Liver (tissue), 9 donors: Measurements from ENCODE around the gene WDR76. TPM values are rescaled to one million over a fixed set of nuclear protein-coding genes. Genes with fewer than 3 reads are reported as not detected.
"Not testable (repeated sequence)": the region's sequence is repeated elsewhere in the genome, so short reads cannot be mapped to it uniquely, and the experiment has no call there.

Experiments used
- DNase-seq: peaks from one replicate; pipeline ENCODE4 v3.0.0-alpha.2; 2017; ENCODE audit warnings: low spot score
- H3K27ac ChIP-seq, 2 donors: one replicate each; pipeline ENCODE4 v1.7.0; 2013; ENCODE audit warnings: inconsistent platforms in 2 of 2, low read length in 2 of 2, control low read depth in 1 of 2, low read depth in 1 of 2, mild to moderate bottlenecking in 1 of 2
- H3K27me3 ChIP-seq, 4 donors: one replicate each; pipeline versions ENCODE4 v1.6.1 to v1.7.0; 2013; ENCODE audit warnings: low read length in 3 of 4, inconsistent platforms in 1 of 4, mild to moderate bottlenecking in 1 of 4, moderate library complexity in 1 of 4; ENCODE audit not compliant: control insufficient read depth in 4 of 4, insufficient read depth in 4 of 4
- H3K36me3 ChIP-seq, 4 donors: one replicate each; pipeline versions ENCODE4 v1.6.1 to v1.7.0; 2013; ENCODE audit warnings: low read length in 3 of 4, mild to moderate bottlenecking in 3 of 4, low read depth in 1 of 4, moderate library complexity in 1 of 4; ENCODE audit not compliant: control insufficient read depth in 4 of 4, insufficient read depth in 3 of 4
- H3K4me1 ChIP-seq, 4 donors: one replicate each; pipeline versions ENCODE4 v1.6.1 to v1.7.0; 2013; ENCODE audit warnings: low read length in 3 of 4, mild to moderate bottlenecking in 3 of 4, moderate library complexity in 1 of 4; ENCODE audit not compliant: control insufficient read depth in 4 of 4, insufficient read depth in 4 of 4
- H3K4me3 ChIP-seq, 3 donors: one replicate each; pipeline versions ENCODE4 v1.6.1 to v1.7.0; 2013; ENCODE audit warnings: low read length in 3 of 3, control low read depth in 1 of 3, low read depth in 1 of 3, mild to moderate bottlenecking in 1 of 3
- H3K9ac ChIP-seq, 2 donors: one replicate each; pipeline ENCODE4 v1.7.0; 2013; ENCODE audit warnings: low read length in 2 of 2, mild to moderate bottlenecking in 2 of 2, moderate library complexity in 2 of 2, control low read depth in 1 of 2, low read depth in 1 of 2
- H3K9me3 ChIP-seq, 4 donors: one replicate each; pipeline versions ENCODE4 v1.6.1 to v1.7.0; 2013; ENCODE audit warnings: low read length in 3 of 4; ENCODE audit not compliant: control insufficient read depth in 4 of 4
- EGR1 ChIP-seq, 2 donors: IDR thresholded peaks; 2 replicates each; pipeline ENCODE4 v1.6.1; 2016 to 2018; ENCODE audit warnings: antibody characterized with exemption in 2 of 2, low read depth in 2 of 2
- FOXA1 ChIP-seq: IDR thresholded peaks from 2 replicates; pipeline ENCODE4 v1.6.1; 2016; ENCODE audit warnings: antibody characterized with exemption
- FOXA2 ChIP-seq: IDR thresholded peaks from 2 replicates; pipeline ENCODE4 v1.6.1; 2016; ENCODE audit warnings: antibody characterized with exemption
- GABPA ChIP-seq, 2 donors: IDR thresholded peaks in 1 of 2; conservative IDR thresholded peaks in 1 of 2; 2 replicates each; pipeline ENCODE4 v1.6.1; 2016; ENCODE audit warnings: antibody characterized with exemption in 2 of 2, mild to moderate bottlenecking in 1 of 2, moderate library complexity in 1 of 2
- HNF4A ChIP-seq, 2 donors: conservative IDR thresholded peaks; 2 replicates each; pipeline ENCODE4 v1.6.1; 2016; ENCODE audit warnings: antibody characterized with exemption in 2 of 2, mild to moderate bottlenecking in 2 of 2
- HNF4G ChIP-seq: IDR thresholded peaks from 2 replicates; pipeline ENCODE4 v1.6.1; 2016; ENCODE audit warnings: antibody characterized with exemption
- JUND ChIP-seq, 2 donors: IDR thresholded peaks; 2 replicates each; pipeline ENCODE4 v1.6.1; 2016; ENCODE audit warnings: antibody characterized with exemption in 2 of 2
- NR2F2 ChIP-seq: IDR thresholded peaks from 2 replicates; pipeline ENCODE4 v1.6.1; 2016; ENCODE audit warnings: antibody characterized with exemption
- RAD21 ChIP-seq, 2 donors: IDR thresholded peaks; 2 replicates each; pipeline ENCODE4 v1.6.1; 2016; ENCODE audit warnings: antibody characterized with exemption in 2 of 2, mild to moderate bottlenecking in 2 of 2
- RXRA ChIP-seq, 2 donors: IDR thresholded peaks; 2 replicates each; pipeline ENCODE4 v1.6.1; 2017 to 2018; ENCODE audit warnings: antibody characterized with exemption in 2 of 2, mild to moderate bottlenecking in 1 of 2
- SP1 ChIP-seq: IDR thresholded peaks from 2 replicates; pipeline ENCODE4 v1.6.1; 2018; ENCODE audit warnings: antibody characterized with exemption, mild to moderate bottlenecking
- TAF1 ChIP-seq: conservative IDR thresholded peaks from 2 replicates; pipeline ENCODE4 v1.6.1; 2016; ENCODE audit warnings: antibody characterized with exemption, mild to moderate bottlenecking
- YY1 ChIP-seq: IDR thresholded peaks from 2 replicates; pipeline ENCODE4 v1.6.1; 2016; ENCODE audit warnings: antibody characterized with exemption, mild to moderate bottlenecking
- WGBS: extraction: QIAGEN DNeasy Blood & Tissue Kit; methylation state at CpG from one replicate; pipeline ENCODE4 v1.1.7; 2013; 5-methylcytosine and 5-hydroxymethylcytosine counted together
- polyA plus RNA-seq, 2 donors: library from polyadenylated mRNA; stranded (reverse) in 1 of 2; unstranded in 1 of 2; fragments of 200-250 nt in 1 of 2; fragments of >200 nt in 1 of 2; fragmentation: Nextera tagmentation in 1 of 2; extraction: Ambion mirVana in 1 of 2; gene quantifications; one replicate each; pipeline versions ENCODE4 v1.2.1 to v1.2.3, GENCODE V29; 2013 to 2015
- total RNA-seq, 2 donors: library from RNA; depleted of rRNA; stranded (reverse); fragments of >200 nt; gene quantifications; one replicate each; pipeline ENCODE4 v1.2.3, GENCODE V29; 2014
- TF ChIP-seq, protein P1 (sequence below): IDR thresholded peaks from 2 replicates; pipeline ENCODE4 v1.6.1; 2016; ENCODE audit warnings: antibody characterized with exemption, mild to moderate bottlenecking
- TF ChIP-seq, protein P2 (sequence below): fragments of 150-350 bp; IDR thresholded peaks from 2 replicates; pipeline ENCODE4 v1.5.1; 2017; ENCODE audit warnings: improper control_type of control experiment, low read depth, low read length; ENCODE audit not compliant: missing input control
- TF ChIP-seq, protein P3 (sequence below): IDR thresholded peaks from 2 replicates; pipeline ENCODE4 v1.6.1; 2016; ENCODE audit warnings: antibody characterized with exemption
- TF ChIP-seq, protein P4 (sequence below): IDR thresholded peaks from 2 replicates; pipeline ENCODE4 v1.6.1; 2016; ENCODE audit warnings: antibody characterized with exemption
- TF ChIP-seq, protein P5 (sequence below): IDR thresholded peaks from 2 replicates; pipeline ENCODE4 v1.6.1; 2016; ENCODE audit warnings: antibody characterized with exemption
- donor health status: healthy.
- donor health status: healthy.
- donor health status: healthy.
- donor health status: healthy.
- donor health status: healthy.

Gene WDR76
- total and polyA plus RNA-seq, 4 donors, result 0.44 to 17.4 (median 0.81) TPM

DNA sequence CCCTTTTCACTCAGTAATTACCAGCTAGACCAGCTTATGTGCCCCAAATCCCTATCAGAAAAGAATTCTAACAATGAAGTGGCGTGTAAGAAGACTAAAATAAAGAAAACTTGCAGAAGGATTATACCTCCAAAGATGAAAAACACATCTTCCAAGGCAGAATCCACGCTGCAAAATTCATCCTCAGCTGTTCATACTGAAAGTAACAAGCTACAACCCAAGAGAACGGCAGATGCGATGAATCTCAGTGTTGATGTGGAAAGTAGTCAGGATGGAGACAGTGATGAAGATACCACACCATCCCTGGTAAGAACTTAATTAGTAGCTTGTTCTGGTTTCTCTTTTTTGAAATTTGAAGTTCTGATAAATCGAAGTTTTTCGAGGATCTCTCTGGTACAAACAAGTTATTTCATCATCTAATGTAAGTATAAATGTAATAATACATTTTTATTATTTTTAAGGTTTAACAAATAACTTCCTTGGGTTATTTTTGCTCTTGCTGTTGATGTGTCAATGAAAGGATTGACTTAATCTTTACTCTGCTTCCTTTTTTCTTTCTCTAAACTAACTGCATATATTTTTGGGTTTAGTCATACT lies 1.4 kb downstream of the WDR76 start:
- no peaks in the 10 kb centered on the region for H3K36me3 ChIP-seq
- H3K27ac ChIP-seq, result no peak overlapping the region
- TF ChIP-seq GABPA (IDR thresholded peaks at IDR 0.05 in 1 of 2, conservative IDR thresholded peaks at IDR 0.05 in 1 of 2) (no peak), FOXA1 (no peak), RAD21 (IDR thresholded peaks at IDR 0.05) (no peak), YY1 (no peak), HNF4A (conservative IDR thresholded peaks at IDR 0.05) (no peak), JUND (IDR thresholded peaks at IDR 0.05) (no peak), TAF1 (no peak), EGR1 (IDR thresholded peaks at IDR 0.05; ENCODE audit: low read depth in 2 of 2) (no peak), FOXA2 (no peak), HNF4G (no peak), RXRA (IDR thresholded peaks at IDR 0.05) (no peak), NR2F2 (no peak), SP1 (no peak)
- TF ChIP-seq, protein P1, sequence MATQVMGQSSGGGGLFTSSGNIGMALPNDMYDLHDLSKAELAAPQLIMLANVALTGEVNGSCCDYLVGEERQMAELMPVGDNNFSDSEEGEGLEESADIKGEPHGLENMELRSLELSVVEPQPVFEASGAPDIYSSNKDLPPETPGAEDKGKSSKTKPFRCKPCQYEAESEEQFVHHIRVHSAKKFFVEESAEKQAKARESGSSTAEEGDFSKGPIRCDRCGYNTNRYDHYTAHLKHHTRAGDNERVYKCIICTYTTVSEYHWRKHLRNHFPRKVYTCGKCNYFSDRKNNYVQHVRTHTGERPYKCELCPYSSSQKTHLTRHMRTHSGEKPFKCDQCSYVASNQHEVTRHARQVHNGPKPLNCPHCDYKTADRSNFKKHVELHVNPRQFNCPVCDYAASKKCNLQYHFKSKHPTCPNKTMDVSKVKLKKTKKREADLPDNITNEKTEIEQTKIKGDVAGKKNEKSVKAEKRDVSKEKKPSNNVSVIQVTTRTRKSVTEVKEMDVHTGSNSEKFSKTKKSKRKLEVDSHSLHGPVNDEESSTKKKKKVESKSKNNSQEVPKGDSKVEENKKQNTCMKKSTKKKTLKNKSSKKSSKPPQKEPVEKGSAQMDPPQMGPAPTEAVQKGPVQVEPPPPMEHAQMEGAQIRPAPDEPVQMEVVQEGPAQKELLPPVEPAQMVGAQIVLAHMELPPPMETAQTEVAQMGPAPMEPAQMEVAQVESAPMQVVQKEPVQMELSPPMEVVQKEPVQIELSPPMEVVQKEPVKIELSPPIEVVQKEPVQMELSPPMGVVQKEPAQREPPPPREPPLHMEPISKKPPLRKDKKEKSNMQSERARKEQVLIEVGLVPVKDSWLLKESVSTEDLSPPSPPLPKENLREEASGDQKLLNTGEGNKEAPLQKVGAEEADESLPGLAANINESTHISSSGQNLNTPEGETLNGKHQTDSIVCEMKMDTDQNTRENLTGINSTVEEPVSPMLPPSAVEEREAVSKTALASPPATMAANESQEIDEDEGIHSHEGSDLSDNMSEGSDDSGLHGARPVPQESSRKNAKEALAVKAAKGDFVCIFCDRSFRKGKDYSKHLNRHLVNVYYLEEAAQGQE, result no peak
- TF ChIP-seq, protein P2, sequence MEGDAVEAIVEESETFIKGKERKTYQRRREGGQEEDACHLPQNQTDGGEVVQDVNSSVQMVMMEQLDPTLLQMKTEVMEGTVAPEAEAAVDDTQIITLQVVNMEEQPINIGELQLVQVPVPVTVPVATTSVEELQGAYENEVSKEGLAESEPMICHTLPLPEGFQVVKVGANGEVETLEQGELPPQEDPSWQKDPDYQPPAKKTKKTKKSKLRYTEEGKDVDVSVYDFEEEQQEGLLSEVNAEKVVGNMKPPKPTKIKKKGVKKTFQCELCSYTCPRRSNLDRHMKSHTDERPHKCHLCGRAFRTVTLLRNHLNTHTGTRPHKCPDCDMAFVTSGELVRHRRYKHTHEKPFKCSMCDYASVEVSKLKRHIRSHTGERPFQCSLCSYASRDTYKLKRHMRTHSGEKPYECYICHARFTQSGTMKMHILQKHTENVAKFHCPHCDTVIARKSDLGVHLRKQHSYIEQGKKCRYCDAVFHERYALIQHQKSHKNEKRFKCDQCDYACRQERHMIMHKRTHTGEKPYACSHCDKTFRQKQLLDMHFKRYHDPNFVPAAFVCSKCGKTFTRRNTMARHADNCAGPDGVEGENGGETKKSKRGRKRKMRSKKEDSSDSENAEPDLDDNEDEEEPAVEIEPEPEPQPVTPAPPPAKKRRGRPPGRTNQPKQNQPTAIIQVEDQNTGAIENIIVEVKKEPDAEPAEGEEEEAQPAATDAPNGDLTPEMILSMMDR, result no peak
- TF ChIP-seq, protein P3, sequence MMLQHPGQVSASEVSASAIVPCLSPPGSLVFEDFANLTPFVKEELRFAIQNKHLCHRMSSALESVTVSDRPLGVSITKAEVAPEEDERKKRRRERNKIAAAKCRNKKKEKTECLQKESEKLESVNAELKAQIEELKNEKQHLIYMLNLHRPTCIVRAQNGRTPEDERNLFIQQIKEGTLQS, result no peak
- TF ChIP-seq, protein P4, sequence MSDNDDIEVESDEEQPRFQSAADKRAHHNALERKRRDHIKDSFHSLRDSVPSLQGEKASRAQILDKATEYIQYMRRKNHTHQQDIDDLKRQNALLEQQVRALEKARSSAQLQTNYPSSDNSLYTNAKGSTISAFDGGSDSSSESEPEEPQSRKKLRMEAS, result no peak
- TF ChIP-seq, protein P5, sequence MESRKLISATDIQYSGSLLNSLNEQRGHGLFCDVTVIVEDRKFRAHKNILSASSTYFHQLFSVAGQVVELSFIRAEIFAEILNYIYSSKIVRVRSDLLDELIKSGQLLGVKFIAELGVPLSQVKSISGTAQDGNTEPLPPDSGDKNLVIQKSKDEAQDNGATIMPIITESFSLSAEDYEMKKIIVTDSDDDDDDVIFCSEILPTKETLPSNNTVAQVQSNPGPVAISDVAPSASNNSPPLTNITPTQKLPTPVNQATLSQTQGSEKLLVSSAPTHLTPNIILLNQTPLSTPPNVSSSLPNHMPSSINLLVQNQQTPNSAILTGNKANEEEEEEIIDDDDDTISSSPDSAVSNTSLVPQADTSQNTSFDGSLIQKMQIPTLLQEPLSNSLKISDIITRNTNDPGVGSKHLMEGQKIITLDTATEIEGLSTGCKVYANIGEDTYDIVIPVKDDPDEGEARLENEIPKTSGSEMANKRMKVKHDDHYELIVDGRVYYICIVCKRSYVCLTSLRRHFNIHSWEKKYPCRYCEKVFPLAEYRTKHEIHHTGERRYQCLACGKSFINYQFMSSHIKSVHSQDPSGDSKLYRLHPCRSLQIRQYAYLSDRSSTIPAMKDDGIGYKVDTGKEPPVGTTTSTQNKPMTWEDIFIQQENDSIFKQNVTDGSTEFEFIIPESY, result no peak
- 83% methylated on average over 6 of the region's 6 CpGs for WGBS
- peaks cover 7 to 17% (median 9%) of the 10 kb centered on the region in 4 donors for H3K4me1 ChIP-seq
- H3K9me3 ChIP-seq, result no peaks in the 10 kb centered on the region
- H3K9ac ChIP-seq, result no peak overlapping the region
- DNase-seq, result no peak
- no peaks in the 10 kb centered on the region for H3K27me3 ChIP-seq
- no peak overlapping the region for H3K4me3 ChIP-seq

DNA sequence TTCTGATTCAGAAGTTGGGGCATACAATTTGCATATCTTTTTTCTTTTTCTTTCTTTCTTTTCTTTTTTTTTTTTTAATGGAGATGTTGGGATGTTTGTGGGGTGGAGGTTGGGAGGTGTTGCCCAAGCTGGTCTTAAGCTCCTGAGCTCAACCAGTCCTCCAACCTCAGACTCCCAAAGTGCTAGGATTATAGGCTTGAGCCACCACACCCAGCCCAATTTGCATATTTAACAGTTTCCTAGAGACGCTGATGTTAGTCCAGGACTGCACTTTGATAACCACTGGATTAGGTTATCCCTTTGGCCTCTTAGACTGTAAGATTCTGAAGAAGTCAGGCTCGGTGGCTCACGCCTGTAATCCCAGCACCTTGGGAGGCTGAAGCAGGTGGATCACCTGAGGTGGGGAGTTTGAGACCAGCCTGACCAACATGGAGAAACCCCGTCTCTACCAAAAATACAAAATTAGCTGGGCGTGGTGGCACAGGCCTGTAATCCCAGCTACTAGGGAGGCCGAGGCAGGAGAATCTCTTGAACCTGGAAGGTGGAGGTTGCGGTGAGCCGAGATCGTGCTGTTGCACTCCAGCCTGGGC lies 3.2 kb downstream of the WDR76 start:
- not testable (repeated sequence) for H3K27me3 ChIP-seq, DNase-seq, H3K4me3 ChIP-seq, H3K27ac ChIP-seq, H3K36me3 ChIP-seq, H3K4me1 ChIP-seq, H3K9ac ChIP-seq, H3K9me3 ChIP-seq
- 95% methylated on average over 9 of the region's 9 CpGs for WGBS

DNA sequence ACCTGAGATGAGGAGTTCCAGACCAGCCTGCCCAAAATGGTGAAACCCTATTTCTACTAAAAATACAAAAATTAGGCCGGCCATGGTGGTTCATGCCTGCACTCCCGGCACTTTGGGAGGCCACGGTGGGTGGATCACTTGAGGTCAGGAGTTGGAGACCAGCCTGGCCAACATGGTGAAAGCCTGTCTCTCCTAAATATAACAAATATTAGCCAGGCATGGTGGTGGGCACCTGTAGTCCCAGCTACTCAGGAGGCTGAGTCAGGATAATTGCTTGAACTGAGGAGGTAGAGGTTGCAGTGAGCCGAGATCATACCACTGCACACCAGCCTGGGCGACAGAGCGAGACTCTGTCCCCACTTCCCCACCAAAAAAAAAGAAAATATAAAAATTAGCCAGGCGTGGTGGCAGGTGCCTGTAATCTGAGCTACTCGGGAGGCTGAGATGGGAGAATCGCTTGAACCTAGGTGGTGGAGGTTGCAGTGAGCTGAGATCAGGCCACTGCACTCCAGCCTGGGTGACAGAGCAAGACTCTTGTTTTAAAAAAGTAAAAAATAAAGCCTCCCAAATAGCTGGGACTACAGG lies 4.0 kb downstream of the WDR76 start:
- not testable (repeated sequence) for H3K36me3 ChIP-seq, DNase-seq, H3K9me3 ChIP-seq, H3K27me3 ChIP-seq, H3K9ac ChIP-seq, H3K4me3 ChIP-seq, H3K4me1 ChIP-seq, H3K27ac ChIP-seq
- 97% methylated on average over 9 of the region's 9 CpGs for WGBS
